ENCODE data around the gene PITHD1.

DNA sequence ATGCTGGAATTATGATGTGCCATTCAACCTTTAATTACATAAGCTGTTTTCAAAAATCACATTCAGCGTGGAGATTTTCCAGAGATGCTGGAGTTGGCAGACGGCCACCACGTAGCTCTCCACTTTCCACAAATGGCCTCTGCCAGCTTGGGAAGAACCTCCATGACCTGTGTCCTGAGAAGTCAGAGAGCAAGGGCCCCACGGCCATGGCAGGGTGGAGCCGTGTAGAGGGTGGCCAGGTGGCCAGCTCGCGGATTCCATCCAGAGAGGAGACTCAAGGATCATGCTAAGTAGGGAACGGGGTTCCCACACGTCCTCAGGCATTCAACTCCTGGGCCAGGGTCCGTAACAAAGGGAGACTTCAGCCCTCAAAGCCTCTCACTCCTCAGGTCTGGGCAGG is 23.7 kb downstream of the PITHD1 start:
- TF ChIP-seq, protein P1, sequence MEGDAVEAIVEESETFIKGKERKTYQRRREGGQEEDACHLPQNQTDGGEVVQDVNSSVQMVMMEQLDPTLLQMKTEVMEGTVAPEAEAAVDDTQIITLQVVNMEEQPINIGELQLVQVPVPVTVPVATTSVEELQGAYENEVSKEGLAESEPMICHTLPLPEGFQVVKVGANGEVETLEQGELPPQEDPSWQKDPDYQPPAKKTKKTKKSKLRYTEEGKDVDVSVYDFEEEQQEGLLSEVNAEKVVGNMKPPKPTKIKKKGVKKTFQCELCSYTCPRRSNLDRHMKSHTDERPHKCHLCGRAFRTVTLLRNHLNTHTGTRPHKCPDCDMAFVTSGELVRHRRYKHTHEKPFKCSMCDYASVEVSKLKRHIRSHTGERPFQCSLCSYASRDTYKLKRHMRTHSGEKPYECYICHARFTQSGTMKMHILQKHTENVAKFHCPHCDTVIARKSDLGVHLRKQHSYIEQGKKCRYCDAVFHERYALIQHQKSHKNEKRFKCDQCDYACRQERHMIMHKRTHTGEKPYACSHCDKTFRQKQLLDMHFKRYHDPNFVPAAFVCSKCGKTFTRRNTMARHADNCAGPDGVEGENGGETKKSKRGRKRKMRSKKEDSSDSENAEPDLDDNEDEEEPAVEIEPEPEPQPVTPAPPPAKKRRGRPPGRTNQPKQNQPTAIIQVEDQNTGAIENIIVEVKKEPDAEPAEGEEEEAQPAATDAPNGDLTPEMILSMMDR (IDR thresholded peaks at IDR 0.05) = no peak
- no peak for TF ChIP-seq POLR2AphosphoS5 (IDR thresholded peaks at IDR 0.05)
- TF ChIP-seq POLR2A (IDR thresholded peaks at IDR 0.05) = no peak
- TF ChIP-seq EP300 (IDR thresholded peaks at IDR 0.05; ENCODE audit: low read depth) = no peak
